Right lobe of liver (tissue), 6 donors: ENCODE measurements around the gene FBXW5. TPM values are rescaled to one million over a fixed set of nuclear protein-coding genes. Genes with fewer than 3 reads are reported as not detected.

ENCODE experiments used
- ATAC-seq, 4 donors: fragments of 200-7000 bp; cut with Tn5 transposase; one replicate each; pipeline ENCODE4 v1.9.1; 2020; ENCODE audit warnings: mild to moderate bottlenecking in 4 of 4, moderate library complexity in 4 of 4
- DNase-seq, 3 donors: peaks; one replicate each; pipeline ENCODE4 v3.0.0-alpha.2; 2020
- H3K27ac ChIP-seq, 3 donors: fragments of 200-600 bp; one replicate each; pipeline ENCODE4 v1.8.0; 2022
- H3K27me3 ChIP-seq, 2 donors: fragments of 200-600 bp; one replicate each; pipeline ENCODE4 v1.8.0; 2022
- H3K36me3 ChIP-seq, 4 donors: fragments of 200-600 bp; sonication (generic) in 1 of 4; one replicate each; pipeline versions ENCODE4 v1.5.1 to v1.8.0; 2017 to 2022; ENCODE audit warnings: control low read depth in 1 of 4
- H3K4me1 ChIP-seq, 4 donors: fragments of 200-600 bp; sonication (generic) in 1 of 4; one replicate each; pipeline versions ENCODE4 v1.5.1 to v1.8.0; 2017 to 2022; ENCODE audit warnings: control low read depth in 1 of 4
- H3K4me3 ChIP-seq, 3 donors: fragments of 200-600 bp; one replicate each; pipeline ENCODE4 v1.8.0; 2022
- H3K9me3 ChIP-seq, 4 donors: fragments of 200-600 bp; sonication (generic) in 1 of 4; one replicate each; pipeline versions ENCODE4 v1.5.1 to v1.8.0; 2017 to 2022; ENCODE audit warnings: control low read depth in 1 of 4
- CTCF ChIP-seq, 4 donors: fragments of 200-600 bp in 3 of 4; fragments of 450-650 bp in 1 of 4; IDR thresholded peaks; one replicate each; pipeline versions ENCODE4 v1.5.1 to v1.8.0; 2016 to 2022; ENCODE audit warnings: antibody characterized with exemption in 4 of 4, mild to moderate bottlenecking in 2 of 4
- POLR2A ChIP-seq: fragments of 450-650 bp; IDR thresholded peaks from one replicate; pipeline ENCODE4 v1.6.1; 2017; ENCODE audit warnings: antibody characterized with exemption, mild to moderate bottlenecking
- WGBS: methylation state at CpG from one replicate; pipeline ENCODE4 v1.1.6; 2018; ENCODE audit warnings: low coverage, low lambda C conversion rate; ENCODE audit not compliant: insufficient coverage; ENCODE audit errors: missing lambda C conversion rate; 5-methylcytosine and 5-hydroxymethylcytosine counted together
- intact Hi-C, 2 donors: fragments of 100-400 bp; cut with DNase I; formaldehyde crosslinking; loops; one replicate each; pipeline versions ENCODE4 v1.11.2 to v1.14.1; 2022
- total RNA-seq, 6 experiments: library from RNA; depleted of rRNA in 2 of 6; stranded (reverse); fragments of >200 nt in 2 of 6; fragmentation: NEBNext Ultra II Directional in 3 of 6; extraction: Animal tissue kit (Norgen Biotek cat#: 25700) in 3 of 6; gene quantifications; one replicate each; pipeline versions ENCODE4 v1.1.0 to v1.2.4, GENCODE V29; 2016 to 2023
- donor health status: DM: no; HTN: yes; CAD: no.
- donor health status: DM: no; HTN: no; CAD: no.
- donor health status: DM: no; HTN: no; CAD: no.
- donor health status: DM: no; HTN: yes; CAD: no.
- donor health status: DM: no; HTN: yes; CAD: no.

The FBXW5 gene
- total RNA-seq, 6 experiments from 2014 or later, result 84.0 to 290 (median 97.4) TPM

GRCh38 chr9:136890661-136891060 is 53.9 kb downstream of the FBXW5 start:
- Histone ChIP-seq H3K36me3 (peaks cover 0 to 5% (median 0%) of the 10 kb centered on the region in 4 donors), H3K4me1 (peaks cover 0 to 21% (median 5%) of the 10 kb centered on the region in 4 donors), H3K27me3 (no peaks in the 10 kb centered on the region), H3K9me3 (no peaks in the 10 kb centered on the region), H3K27ac (no peak overlapping the region), H3K4me3 (no peak overlapping the region)
- intact Hi-C loops, result no loop called here
- ATAC-seq (no peak), DNase-seq (no peak)
- TF ChIP-seq POLR2A (no peak), CTCF (IDR thresholded peaks at IDR 0.05) (no peak)
- 61% methylated on average over 3 of the region's 13 CpGs for WGBS

Other genes starting within 250 kb of the FBXW5 start
- gene DIPK1B, start 232.2 kb downstream of the FBXW5 start, total RNA-seq, result 1 to 10 TPM; 1.4 to 7.7 (median 5.1) TPM
- gene LCN10, start 201.8 kb downstream of the FBXW5 start, total RNA-seq, result under 1 TPM in 4 of 6 experiments, not detected in 2; 0.23 to 0.81 (median 0.32) TPM
- under 1 TPM in 2 of 6 experiments, not detected in 4; 0.26 to 0.63 TPM for gene LCN6, start 196.2 kb downstream of the FBXW5 start, total RNA-seq
- gene LCN8, start 186.5 kb downstream of the FBXW5 start, total RNA-seq, result not detected
- not detected for gene LCN15, start 180.2 kb downstream of the FBXW5 start, total RNA-seq
- gene TMEM141, start 153.4 kb downstream of the FBXW5 start, total RNA-seq, result 100 to 1,000 TPM in 1 of 6 experiments, 10 to 100 TPM in 5; 46.5 to 105 (median 56.7) TPM
- 1 to 10 TPM in 2 of 6 experiments, under 1 TPM in 3, not detected in 1; 0.43 to 1.2 (median 0.74) TPM for gene CCDC183, start 148.4 kb downstream of the FBXW5 start, total RNA-seq
- gene RABL6, start 136.8 kb downstream of the FBXW5 start, total RNA-seq, result 10 to 100 TPM in 4 of 6 experiments, 1 to 10 TPM in 2; 8.0 to 14.8 (median 12.4) TPM
- 1 to 10 TPM; 1.7 to 2.8 (median 2.6) TPM for gene AJM1, start 102.3 kb downstream of the FBXW5 start, total RNA-seq
- gene PHPT1, start 95.3 kb downstream of the FBXW5 start, total RNA-seq, result 10 to 100 TPM; 30.5 to 66.6 (median 49.3) TPM
- gene MAMDC4, start 92.4 kb downstream of the FBXW5 start, total RNA-seq, result 10 to 100 TPM in 4 of 6 experiments, 1 to 10 TPM in 2; 5.7 to 27.9 (median 22.5) TPM
- gene EDF1, start 78.4 kb downstream of the FBXW5 start, total RNA-seq, result 100 to 1,000 TPM; 216 to 486 (median 227) TPM
- gene TRAF2, start 58.2 kb downstream of the FBXW5 start, total RNA-seq, result 1 to 10 TPM; 5.8 to 8.8 (median 7.1) TPM
- gene C8G, start 505 bp upstream of the FBXW5 start, total RNA-seq, result 100 to 1,000 TPM; 248 to 755 (median 453) TPM
- 10 to 100 TPM in 5 of 6 experiments, 1 to 10 TPM in 1; 2.7 to 36.4 (median 20.3) TPM for gene LCN12, start 7.5 kb upstream of the FBXW5 start, total RNA-seq
- 10 to 100 TPM in 2 of 6 experiments, 1 to 10 TPM in 4; 4.3 to 21.9 (median 6.0) TPM for gene PTGDS, start 32.8 kb upstream of the FBXW5 start, total RNA-seq
- not detected for gene LCNL1, start 38.3 kb upstream of the FBXW5 start, total RNA-seq
- gene PAXX, start 47.7 kb upstream of the FBXW5 start, total RNA-seq, result 10 to 100 TPM; 13.8 to 34.5 (median 23.3) TPM
- under 1 TPM in 2 of 6 experiments, not detected in 4; 0.37 to 0.51 TPM for gene CLIC3, start 51.8 kb upstream of the FBXW5 start, total RNA-seq
- 10 to 100 TPM; 23.7 to 49.2 (median 34.2) TPM for gene ABCA2, start 83.5 kb upstream of the FBXW5 start, total RNA-seq
- under 1 TPM in 2 of 6 experiments, not detected in 4; 0.12 to 0.13 TPM for gene FUT7, start 87.3 kb upstream of the FBXW5 start, total RNA-seq
- 10 to 100 TPM in 5 of 6 experiments, 1 to 10 TPM in 1; 9.3 to 14.9 (median 12.2) TPM for gene NPDC1, start 101.4 kb upstream of the FBXW5 start, total RNA-seq
- 1 to 10 TPM in 2 of 6 experiments, under 1 TPM in 4; 0.50 to 2.1 (median 0.80) TPM for gene ENTPD2, start 109.3 kb upstream of the FBXW5 start, total RNA-seq
- under 1 TPM in 5 of 6 experiments, not detected in 1; 0.05 to 0.43 (median 0.22) TPM for gene SAPCD2, start 125.8 kb upstream of the FBXW5 start, total RNA-seq
- 1 to 10 TPM; 1.3 to 4.9 (median 1.9) TPM for gene UAP1L1, start 132.8 kb upstream of the FBXW5 start, total RNA-seq
- gene MAN1B1, start 142.2 kb upstream of the FBXW5 start, total RNA-seq, result 10 to 100 TPM; 24.0 to 39.1 (median 28.8) TPM
- 10 to 100 TPM; 62.2 to 86.2 (median 66.2) TPM for gene DPP7, start 170.0 kb upstream of the FBXW5 start, total RNA-seq
- gene GRIN1, start 194.4 kb upstream of the FBXW5 start, total RNA-seq, result not detected
- gene LRRC26, start 225.3 kb upstream of the FBXW5 start, total RNA-seq, result under 1 TPM in 2 of 6 experiments, not detected in 4; 0.17 to 0.18 TPM
- gene TMEM210, start 227.3 kb upstream of the FBXW5 start, total RNA-seq, result not detected
- gene ANAPC2, start 243.8 kb upstream of the FBXW5 start, total RNA-seq, result 10 to 100 TPM; 16.1 to 36.5 (median 27.9) TPM
- gene SSNA1, start 243.9 kb upstream of the FBXW5 start, total RNA-seq, result 10 to 100 TPM; 21.5 to 53.3 (median 25.5) TPM